Prostate gland (tissue), 2 donors: ENCODE results near the gene CCDC69. TPM values are rescaled to one million over a fixed set of nuclear protein-coding genes. Genes with fewer than 3 reads are reported as not detected.
A peak's percentile ranks its signal among the peaks of the same experiment; 100 is the strongest.
"Not testable (repeated sequence)": the region's sequence is repeated elsewhere in the genome, so short reads cannot be mapped to it uniquely, and the experiment has no call there.

Source experiments
- DNase-seq: peaks from one replicate; pipeline ENCODE4 v3.0.0-alpha.2; 2019; ENCODE audit warnings: low spot score
- H3K27ac ChIP-seq, 2 donors: fragments of 200-600 bp; sonication (generic); 2 replicates each; pipeline ENCODE4 v1.5.1; 2017 to 2019
- H3K27me3 ChIP-seq: fragments of 200-600 bp; sonication (generic); replicated peaks from 2 replicates; pipeline ENCODE4 v1.5.1; 2019; ENCODE audit not compliant: insufficient read depth
- H3K36me3 ChIP-seq, 2 donors: fragments of 200-600 bp; sonication (generic); 1 replicate in 1 of 2; 2 replicates in 1 of 2; pipeline versions ENCODE4 v1.5.1 to v1.8.1; 2017 to 2019
- H3K4me1 ChIP-seq: fragments of 200-600 bp; sonication (generic); replicated peaks from 2 replicates; pipeline ENCODE4 v1.5.1; 2019
- H3K4me3 ChIP-seq, 2 donors: fragments of 200-600 bp; sonication (generic); 2 replicates each; pipeline ENCODE4 v1.5.1; 2017 to 2019
- H3K9me3 ChIP-seq: fragments of 200-600 bp; sonication (generic); 2 replicates; pipeline ENCODE4 v1.5.1; 2017
- POLR2A ChIP-seq: fragments of 450-650 bp; IDR thresholded peaks from one replicate; pipeline ENCODE4 v1.6.1; 2016; ENCODE audit warnings: antibody characterized with exemption, mild to moderate bottlenecking
- POLR2AphosphoS5 ChIP-seq: sonication (generic); formaldehyde crosslinking; IDR thresholded peaks from one replicate; pipeline ENCODE4 v1.6.1; 2017; ENCODE audit warnings: antibody characterized with exemption
- WGBS: methylation state at CpG from one replicate; pipeline ENCODE4 v1.1.5; 2018; 5-methylcytosine and 5-hydroxymethylcytosine counted together
- intact Hi-C: fragments of 100-400 bp; cut with DNase I; formaldehyde crosslinking; loops from one replicate; pipeline ENCODE4 v1.14.2; 2022
- total RNA-seq, 2 donors: library from RNA; depleted of rRNA; stranded (reverse); fragments of >200 nt; gene quantifications; one replicate each; pipeline ENCODE4 v1.1.0, GENCODE V29; 2016
- TF ChIP-seq, protein P1 (sequence below), 4 experiments: fragments of 200-600 bp in 2 of 4; fragments of 450-650 bp in 2 of 4; sonication (generic) in 2 of 4; IDR thresholded peaks; 1 replicate in 3 of 4; 2 replicates in 1 of 4; pipeline ENCODE4 v1.5.1; 2016 to 2019; ENCODE audit warnings: antibody characterized with exemption in 4 of 4, mild to moderate bottlenecking in 2 of 4, moderate library complexity in 2 of 4

CCDC69 gene
- total RNA-seq, 2 donors from 2014 or later, result 28.2 to 53.8 TPM

GRCh38 chr5:151237685-151238084 is 13.8 kb upstream of the CCDC69 start:
- Histone ChIP-seq H3K36me3 (no peaks in the 10 kb centered on the region), H3K4me1 (peaks cover 4% of the 10 kb centered on the region), H3K4me3 (no peak overlapping the region), H3K27ac (no peak overlapping the region), H3K9me3 (no peaks in the 10 kb centered on the region), H3K27me3 (no peaks in the 10 kb centered on the region)
- 83% methylated on average over 7 of the region's 7 CpGs for WGBS
- DNase-seq, result no peak
- intact Hi-C loops, result loop anchor here (5.0 to 10.0 kb wide), 2 partner anchors 110 to 173 kb away; no protein-coding TSS in a partner anchor
- TF ChIP-seq POLR2AphosphoS5 (no peak), POLR2A (no peak)
- TF ChIP-seq, protein P1, sequence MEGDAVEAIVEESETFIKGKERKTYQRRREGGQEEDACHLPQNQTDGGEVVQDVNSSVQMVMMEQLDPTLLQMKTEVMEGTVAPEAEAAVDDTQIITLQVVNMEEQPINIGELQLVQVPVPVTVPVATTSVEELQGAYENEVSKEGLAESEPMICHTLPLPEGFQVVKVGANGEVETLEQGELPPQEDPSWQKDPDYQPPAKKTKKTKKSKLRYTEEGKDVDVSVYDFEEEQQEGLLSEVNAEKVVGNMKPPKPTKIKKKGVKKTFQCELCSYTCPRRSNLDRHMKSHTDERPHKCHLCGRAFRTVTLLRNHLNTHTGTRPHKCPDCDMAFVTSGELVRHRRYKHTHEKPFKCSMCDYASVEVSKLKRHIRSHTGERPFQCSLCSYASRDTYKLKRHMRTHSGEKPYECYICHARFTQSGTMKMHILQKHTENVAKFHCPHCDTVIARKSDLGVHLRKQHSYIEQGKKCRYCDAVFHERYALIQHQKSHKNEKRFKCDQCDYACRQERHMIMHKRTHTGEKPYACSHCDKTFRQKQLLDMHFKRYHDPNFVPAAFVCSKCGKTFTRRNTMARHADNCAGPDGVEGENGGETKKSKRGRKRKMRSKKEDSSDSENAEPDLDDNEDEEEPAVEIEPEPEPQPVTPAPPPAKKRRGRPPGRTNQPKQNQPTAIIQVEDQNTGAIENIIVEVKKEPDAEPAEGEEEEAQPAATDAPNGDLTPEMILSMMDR (IDR thresholded peaks at IDR 0.05), result no peak

DNA sequence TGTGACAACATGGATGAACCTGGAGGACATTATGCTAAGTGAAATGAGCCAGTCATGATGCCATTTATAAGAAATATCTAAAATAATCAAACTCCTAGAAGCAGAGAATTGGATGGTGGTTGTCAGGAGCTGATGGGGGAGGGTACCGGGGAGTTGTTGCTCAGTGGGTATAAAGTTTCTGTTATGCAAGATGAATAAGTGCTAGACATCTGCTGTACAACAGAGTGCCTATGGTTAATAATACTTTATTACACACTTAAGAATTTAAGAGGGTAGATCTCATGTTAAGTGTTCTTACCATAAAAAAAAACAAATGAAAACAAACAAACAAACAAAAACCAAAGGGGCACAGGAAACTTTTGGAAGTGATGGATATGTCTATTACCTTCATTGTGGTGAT is 13.0 kb upstream of the CCDC69 start:
- Histone ChIP-seq H3K4me3 (no peak overlapping the region), H3K27ac (no peak overlapping the region), H3K36me3 (no peaks in the 10 kb centered on the region), H3K4me1 (peaks cover 4% of the 10 kb centered on the region), H3K27me3 (no peaks in the 10 kb centered on the region), H3K9me3 (no peaks in the 10 kb centered on the region)
- no peak for TF ChIP-seq POLR2A
- TF ChIP-seq POLR2AphosphoS5, result no peak
- TF ChIP-seq, protein P1 (IDR thresholded peaks at IDR 0.05), result no peak
- WGBS, result 76% methylated on average over 1 of the region's 1 CpG
- no peak for DNase-seq
- intact Hi-C loops, result loop anchor here (5.0 to 10.0 kb wide), 2 partner anchors 110 to 172 kb away; no protein-coding TSS in a partner anchor

DNA sequence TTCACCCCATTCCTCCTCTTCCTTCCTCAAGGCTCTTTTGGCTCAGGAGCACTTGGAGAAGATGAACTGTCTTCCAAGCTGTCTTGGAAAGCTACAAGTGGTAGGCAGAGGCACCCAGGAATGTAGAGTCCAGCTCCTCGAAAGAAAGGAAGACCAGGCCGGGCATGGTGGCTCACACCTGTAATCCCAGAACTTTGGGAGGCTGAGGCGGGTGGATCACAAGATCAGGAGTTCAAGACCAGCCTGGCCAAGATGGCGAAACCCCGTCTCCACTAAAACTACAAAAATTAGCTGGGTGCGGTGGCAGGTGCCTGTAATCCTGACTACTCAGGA is 11.3 kb upstream of the CCDC69 start:
- intact Hi-C loops, result loop anchor here (5.0 to 10.0 kb wide), 2 partner anchors 108 to 170 kb away; no protein-coding TSS in a partner anchor
- peak overlapping the region in 1 of 2 donors; percentile 21 for H3K27ac ChIP-seq
- not testable (repeated sequence) for H3K9me3 ChIP-seq, H3K27me3 ChIP-seq, H3K4me3 ChIP-seq, H3K4me1 ChIP-seq, DNase-seq, H3K36me3 ChIP-seq
- 93% methylated on average over 6 of the region's 6 CpGs for WGBS

GRCh38 chr5:151234476-151235238 is 10.8 kb upstream of the CCDC69 start:
- intact Hi-C loops, result loop anchor here (5.0 to 10.0 kb wide), 2 partner anchors 107 to 170 kb away; no protein-coding TSS in a partner anchor
- WGBS, result 39% methylated on average over 14 of the region's 17 CpGs

GRCh38 chr5:151233616-151234085 is 9.8 kb upstream of the CCDC69 start:
- WGBS, result 93% methylated on average over 8 of the region's 8 CpGs
- no peaks in the 10 kb centered on the region for H3K36me3 ChIP-seq
- peaks cover 4% of the 10 kb centered on the region for H3K4me1 ChIP-seq
- H3K9me3 ChIP-seq, result no peaks in the 10 kb centered on the region
- H3K27ac ChIP-seq, result no peak overlapping the region
- TF ChIP-seq POLR2A, result no peak
- no peak for TF ChIP-seq POLR2AphosphoS5
- TF ChIP-seq, protein P1 (IDR thresholded peaks at IDR 0.05), result no peak
- DNase-seq, result no peak
- H3K27me3 ChIP-seq, result no peaks in the 10 kb centered on the region
- intact Hi-C loops, result loop anchor here (10.0 kb wide), 1 partner anchor 169 kb away; no protein-coding TSS in a partner anchor
- no peak overlapping the region for H3K4me3 ChIP-seq

More at GRCh38 chr5:151234476-151235238, 10.8 kb upstream of the CCDC69 start:
- peak; percentile 50 for DNase-seq
- no peaks in the 10 kb centered on the region for H3K36me3 ChIP-seq
- H3K4me1 ChIP-seq, result peaks cover 4% of the 10 kb centered on the region
- no peaks in the 10 kb centered on the region for H3K9me3 ChIP-seq
- H3K4me3 ChIP-seq, result no peak overlapping the region
- peak overlapping the region; percentile 20 to 21 for H3K27ac ChIP-seq
- TF ChIP-seq, protein P1 (IDR thresholded peaks at IDR 0.05), result no peak
- peak; percentile 73 for TF ChIP-seq POLR2AphosphoS5
- no peaks in the 10 kb centered on the region for H3K27me3 ChIP-seq
